Heart right ventricle (tissue), 16 donors: ENCODE measurements around the gene C9orf43. TPM values are rescaled to one million over a fixed set of nuclear protein-coding genes. Genes with fewer than 3 reads are reported as not detected.
A peak's percentile ranks its signal among the peaks of the same experiment; 100 is the strongest.
"Not testable (repeated sequence)": the region's sequence is repeated elsewhere in the genome, so short reads cannot be mapped to it uniquely, and the experiment has no call there.

ENCODE experiments used
- ATAC-seq, 8 donors: fragments of 200-7000 bp; cut with Tn5 transposase; one replicate each; pipeline ENCODE4 v1.9.1; 2020; ENCODE audit warnings: mild to moderate bottlenecking in 8 of 8, moderate library complexity in 8 of 8, moderate number of reproducible peaks in 1 of 8
- DNase-seq, 2 donors: peaks; one replicate each; pipeline ENCODE4 v3.0.0-alpha.2; 2020
- H3K27ac ChIP-seq, 10 donors: fragments of 200-600 bp; sonication (generic) in 2 of 10; one replicate each; pipeline versions ENCODE4 v1.5.0 to v1.8.0; 2020 to 2022; ENCODE audit warnings: mild to moderate bottlenecking in 3 of 10
- H3K27me3 ChIP-seq, 7 donors: fragments of 200-600 bp; one replicate each; pipeline ENCODE4 v1.8.0; 2021 to 2022; ENCODE audit warnings: mild to moderate bottlenecking in 2 of 7
- H3K36me3 ChIP-seq, 9 donors: fragments of 200-600 bp; sonication (generic) in 1 of 9; one replicate each; pipeline versions ENCODE4 v1.5.0 to v1.8.0; 2020 to 2022; ENCODE audit warnings: mild to moderate bottlenecking in 2 of 9
- H3K4me1 ChIP-seq, 9 donors: fragments of 200-600 bp; sonication (generic) in 1 of 9; one replicate each; pipeline versions ENCODE4 v1.5.0 to v1.8.0; 2020 to 2022; ENCODE audit warnings: mild to moderate bottlenecking in 4 of 9
- H3K4me3 ChIP-seq, 10 donors: fragments of 200-600 bp; sonication (generic) in 2 of 10; one replicate each; pipeline versions ENCODE4 v1.5.0 to v1.8.0; 2020 to 2022; ENCODE audit warnings: mild to moderate bottlenecking in 7 of 10, moderate library complexity in 2 of 10
- H3K9me3 ChIP-seq, 11 donors: fragments of 200-600 bp in 10 of 11; sonication (generic) in 2 of 11; one replicate each; pipeline versions ENCODE4 v1.5.0 to v1.8.0; 2013 to 2022; ENCODE audit warnings: mild to moderate bottlenecking in 2 of 11, control low read depth in 1 of 11, moderate library complexity in 1 of 11
- CTCF ChIP-seq, 9 donors: fragments of 200-600 bp; sonication (generic) in 2 of 9; IDR thresholded peaks; one replicate each; pipeline versions ENCODE4 v1.5.0 to v1.8.0; 2021 to 2022; ENCODE audit warnings: antibody characterized with exemption in 9 of 9, mild to moderate bottlenecking in 5 of 9, moderate library complexity in 1 of 9
- WGBS, 2 donors: extraction: QIAGEN DNeasy Blood & Tissue Kit; methylation state at CpG; one replicate each; pipeline ENCODE4 v1.1.7; 2013; ENCODE audit warnings: inconsistent platforms in 1 of 2; 5-methylcytosine and 5-hydroxymethylcytosine counted together
- intact Hi-C, 10 donors: fragments of 100-400 bp; cut with DNase I; formaldehyde crosslinking; loops; one replicate each; pipeline versions ENCODE4 v1.11.1 to v1.14.2; 2022
- long read RNA-seq, 3 donors: library from polyadenylated mRNA; unstranded; transcript quantifications; one replicate each; pipeline ENCODE4 v2.0.0, GENCODE V29; 2020 to 2021
- polyA plus RNA-seq, 2 donors: library from polyadenylated mRNA; stranded (reverse); fragments of 200-250 nt; gene quantifications; one replicate each; pipeline ENCODE4 v1.2.3, GENCODE V29; 2013
- total RNA-seq, 10 donors: library from RNA; stranded (reverse); fragmentation: NEBNext Ultra II Directional in 3 of 10; extraction: Animal tissue kit (Norgen Biotek cat#: 25700) in 3 of 10; gene quantifications; one replicate each; pipeline versions ENCODE4 v1.2.1 to v1.2.4, GENCODE V29; 2021 to 2023
- donor health status: Arrhythmogenic right ventricular cardiomyopathy.
- donor health status: ischemic (EF 13 %, LVEDD 7.1; RV severe dilation, severe dysfunction).
- donor health status: healthy with polysubstance abuse.
- donor health status: DM: no; HTN: yes; CAD: no.
- donor health status: DM: no; HTN: no; CAD: no.
- donor health status: ischemic (EF 25% LVEDD 6.9; RV normal size, moderate dysfunction).
- donor health status: ischemic (EF 25% LVEDD 5.7; RV mildly dilated, moderate dysfunction).
- donor health status: healthy.
- donor health status: DM: yes; HTN: yes; CAD: no.
- donor health status: Ischemic cardiomyopathy.
- donor health status: ischemic (EF 35%, LVEDD 5.7; RV mildly dilated, moderate dysfunction).
- donor health status: nonischemic (EF 11% LVEDD 7.7; RV severe dilation, severe dysfunction).
- donor health status: DM: yes; HTN: yes; CAD: no.
- donor health status: PGD.
- donor health status: ischemic (EF 29% LVEDD 5.4; RV normal size, mild dysfunction).
- donor health status: nonischemic (EF 23%, LVEDD 6.1; RV moderate dilation, normal function).

C9orf43 gene
- total RNA-seq (1 to 10 TPM in 1 of 10 donors, under 1 TPM in 7, not detected in 2; 0.17 to 1.1 (median 0.31) TPM), polyA plus RNA-seq (under 1 TPM; 0.06 to 0.29 TPM)
- long read RNA-seq, donor 1 = 0 reads
- long read RNA-seq, donor 2, partial matches to known transcripts = 0 of 1 reads
- long read RNA-seq, donor 2, other reads (novel, unspliced or antisense) = 0 of 1 reads
- long read RNA-seq, donor 3 = 0 reads

- WGBS, 2 donors = 0% methylated on average over 61 of the region's 61 CpGs
- intact Hi-C loops = loop anchor here in 1 of 10 donors (2.0 kb wide), 1 partner anchor 100 kb away; no protein-coding TSS in a partner anchor
- peak; percentile 95 for DNase-seq
- H3K4me3 ChIP-seq = peak within 1 kb of the TSS; percentile 71 to 94 (median 80)
- peaks cover 0 to 24% (median 7%) of the 10 kb centered on the region in 9 donors for H3K36me3 ChIP-seq
- TF ChIP-seq CTCF (IDR thresholded peaks at IDR 0.05) = peak in 2 of 9 donors; percentile 18 to 25
- H3K27me3 ChIP-seq = no peaks in the 10 kb centered on the region
- H3K9me3 ChIP-seq = no peaks in the 10 kb centered on the region
- H3K4me1 ChIP-seq = peaks cover 2 to 31% (median 25%) of the 10 kb centered on the region in 9 donors
- peak within 1 kb of the TSS; percentile 88 to 98 (median 96) for H3K27ac ChIP-seq
- peak; percentile 97 to 99 (median 98) for ATAC-seq
Observed at GRCh38 chr9:113410207-113410864, at the start of gene C9orf43, which contains the start of gene POLE3. C9orf43 (plus strand) TSS chr9:113410747; CDS start chr9:113413494, 2,747 bp downstream. POLE3 (minus strand) TSS chr9:113410675; CDS start chr9:113410293, 382 bp downstream.

DNA sequence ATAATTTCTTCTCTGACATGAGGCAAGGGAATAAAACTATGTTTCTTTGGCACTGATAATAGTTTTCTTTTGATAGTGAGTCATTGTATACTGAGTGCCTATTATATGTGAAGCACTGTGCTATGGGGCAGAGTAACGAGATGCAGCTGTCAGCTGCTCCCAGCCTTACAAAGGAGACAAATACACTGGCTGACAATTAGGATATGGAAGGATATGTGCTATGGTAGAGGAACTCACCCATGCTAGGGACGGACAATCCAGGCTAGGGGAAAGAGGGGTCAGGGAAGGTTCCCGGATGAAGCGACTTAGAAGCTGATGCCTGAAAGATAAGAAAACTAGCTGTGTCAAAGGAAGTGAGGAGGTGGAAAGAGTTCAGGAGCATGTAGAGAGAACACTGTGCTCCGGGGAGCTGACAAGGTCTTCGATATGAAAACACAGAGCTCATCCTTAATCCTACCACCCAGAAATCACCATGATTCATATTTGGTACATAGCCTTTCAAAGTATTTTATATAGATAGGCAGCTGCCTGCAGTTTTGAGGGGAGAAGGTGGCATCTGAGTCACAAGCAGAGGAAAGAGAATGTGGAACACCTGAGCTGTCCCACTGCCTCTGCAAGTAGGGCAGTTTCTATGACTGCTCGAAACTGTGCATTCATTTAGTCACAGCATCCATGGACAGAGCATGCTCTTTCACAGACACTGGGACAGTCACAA is 49.1 kb upstream of the C9orf43 start:
- no peak overlapping the region for H3K4me3 ChIP-seq
- no peak overlapping the region for H3K27ac ChIP-seq
- 55 to 73% methylated on average over 7 of the region's 7 CpGs for WGBS, 2 donors
- DNase-seq = no peak
- ATAC-seq = no peak
- no peaks in the 10 kb centered on the region for H3K9me3 ChIP-seq
- intact Hi-C loops = no loop called here
- H3K27me3 ChIP-seq = no peaks in the 10 kb centered on the region
- H3K4me1 ChIP-seq = peaks cover 0 to 7% (median 0%) of the 10 kb centered on the region in 9 donors
- no peaks in the 10 kb centered on the region for H3K36me3 ChIP-seq
- TF ChIP-seq CTCF (IDR thresholded peaks at IDR 0.05) = no peak

- WGBS, 2 donors = 80 to 82% methylated on average over 3 of the region's 3 CpGs
- no peak for TF ChIP-seq CTCF (IDR thresholded peaks at IDR 0.05)
- DNase-seq (no peak), ATAC-seq (no peak)
- intact Hi-C loops = no loop called here
- Histone ChIP-seq H3K9me3 (no peaks in the 10 kb centered on the region), H3K4me1 (peaks cover 0 to 11% (median 0%) of the 10 kb centered on the region in 9 donors), H3K36me3 (no peaks in the 10 kb centered on the region), H3K27me3 (no peaks in the 10 kb centered on the region), H3K4me3 (no peak overlapping the region), H3K27ac (no peak overlapping the region)
Observed at GRCh38 chr9:113363336-113363735, 47.2 kb upstream of the C9orf43 start.

DNA sequence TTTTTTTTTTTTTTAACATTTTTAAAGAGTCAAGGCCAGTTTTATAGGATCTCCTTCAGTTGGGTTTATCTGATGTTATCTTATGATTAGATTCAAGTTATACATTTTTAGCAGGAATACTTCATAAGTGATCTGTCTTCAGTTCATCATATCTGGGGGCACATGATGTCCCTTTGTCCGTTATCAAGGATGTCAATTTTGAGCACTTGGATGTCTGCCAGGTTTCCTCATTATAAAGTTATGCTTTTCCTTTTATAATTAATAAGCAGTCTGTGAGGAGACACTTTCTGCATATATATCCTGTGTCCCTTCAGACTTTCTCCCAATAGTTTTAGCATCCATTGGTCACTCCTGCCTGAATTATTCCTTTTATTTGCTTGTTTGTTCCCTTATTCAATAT is 45.6 kb upstream of the C9orf43 start:
- 18 to 20% methylated on average over 1 of the region's 1 CpG for WGBS, 2 donors
- Histone ChIP-seq H3K27ac (no peak overlapping the region), H3K4me1 (peaks cover 0 to 17% (median 0%) of the 10 kb centered on the region in 9 donors), H3K4me3 (no peak overlapping the region), H3K27me3 (no peaks in the 10 kb centered on the region), H3K36me3 (no peaks in the 10 kb centered on the region), H3K9me3 (no peaks in the 10 kb centered on the region)
- intact Hi-C loops = no loop called here
- DNase-seq (no peak), ATAC-seq (no peak)
- TF ChIP-seq CTCF (IDR thresholded peaks at IDR 0.05) = no peak

GRCh38 chr9:113365652-113366051 is 44.9 kb upstream of the C9orf43 start:
- H3K4me3 ChIP-seq, intact Hi-C loops, ATAC-seq, H3K36me3 ChIP-seq, H3K27me3 ChIP-seq, DNase-seq, H3K27ac ChIP-seq, H3K9me3 ChIP-seq: not testable (repeated sequence)
- 87 to 93% methylated on average over 3 of the region's 3 CpGs for WGBS, 2 donors
- H3K4me1 ChIP-seq = peaks cover 0 to 17% (median 0%) of the 10 kb centered on the region in 9 donors
